ENCODE data around the gene SLC8A2.

SLC8A2 gene

DNA sequence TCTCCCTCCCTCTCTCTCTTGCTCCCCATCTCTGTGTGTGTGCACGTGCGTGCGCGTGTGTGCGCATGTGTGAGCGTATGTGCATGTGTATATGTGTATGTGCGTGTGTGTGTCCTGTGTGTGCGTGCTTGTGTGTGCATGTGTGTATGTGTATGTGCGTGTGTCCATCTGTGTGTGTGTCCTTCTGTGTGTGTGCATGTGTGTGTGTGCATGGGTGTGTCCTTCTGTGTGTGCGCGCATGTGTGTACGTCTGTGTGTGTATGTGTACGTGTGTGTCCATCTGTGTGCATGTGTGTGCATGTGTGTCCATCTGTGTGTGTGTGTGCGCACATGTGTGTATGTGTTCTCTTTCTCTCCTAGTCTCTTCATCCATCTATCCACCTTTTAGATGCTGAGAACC lies 12.2 kb downstream of the SLC8A2 start:
- no peak for DNase-seq (ENCODE audit: low spot score)

DNA sequence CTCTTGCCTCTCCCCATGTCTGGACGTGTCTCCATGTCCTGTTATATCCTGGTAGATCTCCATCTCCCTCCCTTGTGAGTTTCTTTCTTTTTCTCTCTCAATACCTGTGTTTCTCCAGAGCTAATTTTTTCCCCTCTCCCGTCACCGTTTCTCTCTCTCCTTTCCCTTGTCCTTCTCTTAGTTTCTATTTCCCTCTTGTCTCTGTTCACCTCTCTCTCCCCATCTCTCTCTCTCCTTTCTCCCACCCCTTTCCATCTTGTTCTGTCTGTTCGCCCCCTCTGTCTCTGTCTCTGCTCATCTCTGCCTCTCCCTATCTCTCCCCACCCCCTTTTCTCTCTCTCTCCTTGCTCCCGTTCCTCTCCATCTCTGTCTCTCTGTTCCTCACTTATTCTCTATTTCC lies 13.0 kb downstream of the SLC8A2 start:
- DNase-seq (ENCODE audit: low spot score): no peak

DNA sequence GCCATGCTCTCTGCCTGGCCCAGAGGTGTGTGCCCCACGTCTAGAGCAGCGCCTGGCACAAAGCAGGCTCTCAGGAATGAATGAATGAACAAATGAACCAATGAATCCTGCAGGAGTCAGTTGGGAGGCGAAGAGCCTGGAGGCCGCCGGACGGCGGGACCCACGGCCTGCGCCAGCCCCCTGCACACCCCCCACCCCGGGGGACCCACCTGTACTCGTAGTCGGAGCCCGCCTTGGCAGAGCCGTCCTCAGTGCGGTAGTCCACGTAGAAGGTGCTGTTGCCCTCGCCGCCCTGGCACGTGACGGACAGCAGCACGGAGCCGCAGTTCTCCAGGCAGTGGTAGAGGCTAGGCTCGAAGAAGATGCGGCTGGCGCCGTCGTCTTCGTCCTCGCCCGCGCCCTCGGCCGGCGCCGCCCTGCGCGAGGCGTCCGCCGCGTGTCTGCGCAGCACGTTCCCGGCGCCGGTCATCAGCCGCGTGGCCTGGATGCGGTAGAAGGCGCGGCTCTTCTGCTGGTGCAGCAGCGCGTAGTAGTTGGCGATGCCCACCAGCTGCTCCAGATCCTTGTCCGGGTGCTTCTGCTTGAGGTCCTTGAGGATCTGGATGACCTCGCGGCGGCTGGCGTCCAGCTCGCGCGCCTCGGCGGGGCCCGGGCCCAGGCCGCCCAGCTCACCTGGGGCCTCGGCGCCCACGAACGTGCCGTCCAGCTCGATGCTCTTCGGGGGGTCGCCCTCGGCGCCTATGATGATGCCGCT lies 14.8 kb downstream of the SLC8A2 start:
- no peak for DNase-seq (ENCODE audit: low spot score)

- DNase-seq (ENCODE audit: low spot score): no peak
Observed at GRCh38 chr19:47450478-47450877, 21.2 kb downstream of the SLC8A2 start.

GRCh38 chr19:47448360-47448727 lies 23.3 kb downstream of the SLC8A2 start:
- DNase-seq (ENCODE audit: low spot score): no peak

GRCh38 chr19:47447470-47448359 lies 24.0 kb downstream of the SLC8A2 start:
- peak; percentile 95 for DNase-seq (ENCODE audit: low spot score)

DNA sequence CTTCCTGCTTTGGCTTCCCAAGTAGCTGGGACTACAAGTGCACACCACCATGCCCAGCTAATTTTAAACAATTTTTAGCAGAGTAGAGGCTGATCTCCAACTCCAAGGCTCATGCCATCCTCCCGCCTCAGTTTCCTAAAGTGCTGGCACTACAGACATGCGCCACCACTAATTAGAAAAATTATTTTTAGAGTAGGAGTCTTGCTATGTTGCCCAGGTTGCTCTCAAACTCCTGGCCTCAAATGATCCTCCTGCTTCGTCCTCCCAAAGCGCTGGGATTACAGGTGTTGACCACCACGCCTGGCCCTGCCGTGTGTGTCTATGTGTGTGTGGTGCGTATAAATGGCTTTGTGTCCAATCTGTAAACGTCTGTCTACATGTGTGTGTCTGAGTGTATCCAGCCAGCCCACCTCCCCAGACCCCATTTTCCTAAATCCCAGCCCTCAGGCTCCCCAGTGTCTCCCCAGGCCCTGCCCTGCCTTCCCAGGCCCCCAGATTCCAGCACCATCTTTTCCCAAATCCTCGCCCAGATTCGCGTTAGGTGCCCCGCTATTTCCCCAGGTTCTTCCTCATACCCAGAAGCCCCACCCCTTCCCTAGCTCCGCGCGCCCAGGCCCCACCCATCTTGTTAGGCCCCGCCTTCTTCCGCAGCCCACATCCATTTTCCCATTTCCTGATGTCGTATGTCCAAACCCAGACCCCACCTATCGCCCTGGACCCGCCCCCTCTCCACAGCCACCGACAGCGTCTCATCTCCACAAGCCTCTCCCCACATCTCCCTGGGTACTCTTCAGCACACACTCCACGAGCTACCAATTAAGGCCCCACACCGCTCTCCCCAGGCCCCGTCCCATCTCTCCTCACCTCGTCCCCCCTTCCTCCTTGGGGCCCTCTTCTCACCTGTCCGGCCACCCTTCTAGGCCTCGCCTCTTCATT lies 24.9 kb downstream of the SLC8A2 start:
- peak; percentile 84 for DNase-seq (ENCODE audit: low spot score)

DNA sequence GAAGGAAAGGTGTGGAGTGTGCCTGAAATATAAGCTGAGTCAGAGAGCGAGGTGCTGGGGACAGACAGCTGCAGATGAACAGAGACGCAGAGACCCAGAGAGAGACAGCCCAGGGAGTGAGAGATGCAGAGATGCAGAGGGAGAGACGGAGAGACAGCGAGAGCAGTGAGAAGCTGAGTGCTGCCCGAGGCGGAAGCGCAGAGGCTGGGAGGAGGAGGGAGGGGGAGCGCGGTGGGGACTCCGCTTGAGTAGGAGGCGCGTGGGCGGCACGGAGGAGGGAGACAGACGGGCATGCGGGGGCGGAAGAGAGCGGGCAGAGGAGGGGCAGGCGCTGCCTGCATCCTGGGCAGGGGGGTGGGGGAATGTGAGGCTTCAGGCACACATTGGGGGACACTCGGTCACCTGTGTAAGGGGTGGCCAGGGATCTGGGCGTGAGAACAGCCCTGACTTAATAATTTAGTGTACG lies 25.7 kb downstream of the SLC8A2 start:
- DNase-seq (ENCODE audit: low spot score): peak; percentile 68

- DNase-seq (ENCODE audit: low spot score): no peak
Observed at GRCh38 chr19:47445527-47445926, 26.2 kb downstream of the SLC8A2 start.

GRCh38 chr19:47444388-47444821 lies 27.3 kb downstream of the SLC8A2 start:
- DNase-seq (ENCODE audit: low spot score): peak; percentile 82

DNA sequence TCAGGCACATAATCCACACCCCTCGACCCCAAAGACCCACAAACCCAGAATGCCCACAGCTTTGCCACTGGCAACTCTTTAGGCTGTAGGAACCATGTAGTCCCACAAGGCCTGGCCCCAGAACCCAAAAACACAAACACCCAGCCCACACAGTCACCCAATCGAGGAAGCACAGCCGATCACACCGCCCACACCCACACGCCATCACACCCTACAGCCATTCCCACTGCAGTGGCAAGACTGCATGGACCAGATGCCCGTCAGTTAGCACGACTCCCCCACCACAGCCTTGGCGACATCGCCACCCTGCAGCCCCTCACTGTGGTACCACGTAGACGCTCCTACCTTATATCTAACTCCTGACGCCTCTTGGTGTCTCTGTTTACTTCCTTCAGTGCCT lies 28.4 kb downstream of the SLC8A2 start:
- DNase-seq (ENCODE audit: low spot score): no peak

DNA sequence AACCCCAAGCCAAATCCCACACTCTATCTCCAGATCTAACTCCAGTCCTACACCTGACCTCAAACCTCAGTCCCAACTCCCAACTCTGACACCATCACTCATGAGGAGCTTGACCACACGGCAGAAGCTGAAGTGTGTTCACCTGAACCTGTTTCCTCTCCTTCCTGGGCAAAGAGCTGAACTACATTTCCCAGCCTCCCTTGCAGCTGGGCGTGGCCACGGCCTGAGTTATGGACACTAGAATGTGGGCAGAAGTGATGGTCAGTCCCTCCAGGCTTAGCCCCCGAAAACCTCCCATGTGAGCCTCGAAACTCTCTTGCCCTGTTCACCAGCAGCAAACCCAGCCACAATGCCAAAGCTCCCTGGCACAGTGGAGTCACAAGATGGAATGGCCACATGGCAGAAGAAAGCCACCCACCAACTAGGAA lies 32.9 kb downstream of the SLC8A2 start:
- DNase-seq (ENCODE audit: low spot score): no peak

DNA sequence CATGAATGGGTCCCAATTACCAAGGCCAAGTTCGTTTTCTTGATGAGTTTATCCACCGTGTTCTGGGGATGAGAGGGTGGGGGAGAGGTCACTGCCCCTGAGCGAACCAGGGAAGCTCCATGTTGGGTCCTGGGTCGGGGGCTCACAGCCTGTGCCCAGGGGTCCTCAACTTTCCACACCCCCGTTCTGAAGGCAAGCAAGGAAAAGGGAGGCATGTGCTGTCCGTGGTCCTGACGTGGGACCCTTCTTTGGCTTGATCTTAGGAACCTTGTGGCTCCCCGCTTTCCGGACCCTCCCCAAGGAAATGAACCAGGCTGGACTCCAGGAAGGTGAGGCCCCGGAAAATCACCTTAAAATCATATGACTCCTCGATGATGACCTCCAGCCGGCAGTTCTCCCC lies 34.2 kb downstream of the SLC8A2 start:
- DNase-seq (ENCODE audit: low spot score): no peak

- DNase-seq (ENCODE audit: low spot score): peak; percentile 91
Observed at GRCh38 chr19:47436712-47437401, 34.8 kb downstream of the SLC8A2 start.

GRCh38 chr19:47435883-47436417 lies 35.7 kb downstream of the SLC8A2 start:
- DNase-seq (ENCODE audit: low spot score): no peak

DNA sequence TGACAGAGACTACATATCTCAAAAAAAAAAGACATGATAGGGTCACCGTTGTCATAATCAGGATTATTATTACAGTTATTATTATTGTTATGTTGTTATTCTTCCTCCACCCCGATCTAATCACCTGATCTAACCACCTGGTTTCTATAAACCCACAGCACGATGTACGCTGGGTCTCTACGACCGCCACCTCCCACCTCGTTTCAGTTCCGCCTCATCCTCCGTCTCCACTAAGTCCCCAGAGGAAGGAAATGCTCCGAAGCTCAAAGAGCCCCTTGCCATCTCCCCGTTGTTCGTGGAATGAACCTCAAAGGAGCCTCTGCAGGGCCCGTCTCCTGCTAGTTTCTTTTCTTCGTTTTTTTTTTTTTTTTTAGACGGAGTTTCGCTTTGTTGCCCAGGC lies 36.5 kb downstream of the SLC8A2 start:
- DNase-seq (ENCODE audit: low spot score): no peak

DNA sequence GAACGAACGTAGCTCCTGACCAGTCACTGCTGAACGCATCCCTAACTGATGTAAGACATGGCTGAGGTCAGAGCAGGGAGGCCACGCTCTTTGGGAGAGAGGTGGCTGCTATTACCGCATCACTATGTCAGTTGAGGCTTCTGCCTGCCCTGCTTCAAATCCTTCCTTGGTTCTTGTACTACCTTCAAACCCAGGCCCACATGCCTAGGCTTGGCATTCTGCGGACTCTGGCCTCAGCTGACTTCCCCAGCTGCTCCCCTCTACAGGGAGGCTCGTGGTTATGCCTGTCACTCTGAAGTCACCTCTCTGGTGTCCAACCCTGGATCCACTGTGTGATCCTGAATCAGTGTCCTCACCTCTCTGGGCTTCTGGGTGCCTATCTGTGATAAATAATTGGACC lies 37.6 kb downstream of the SLC8A2 start:
- no peak for DNase-seq (ENCODE audit: low spot score)

- no peak for DNase-seq (ENCODE audit: low spot score)
Observed at GRCh38 chr19:47433121-47433520, 38.6 kb downstream of the SLC8A2 start.

DNA sequence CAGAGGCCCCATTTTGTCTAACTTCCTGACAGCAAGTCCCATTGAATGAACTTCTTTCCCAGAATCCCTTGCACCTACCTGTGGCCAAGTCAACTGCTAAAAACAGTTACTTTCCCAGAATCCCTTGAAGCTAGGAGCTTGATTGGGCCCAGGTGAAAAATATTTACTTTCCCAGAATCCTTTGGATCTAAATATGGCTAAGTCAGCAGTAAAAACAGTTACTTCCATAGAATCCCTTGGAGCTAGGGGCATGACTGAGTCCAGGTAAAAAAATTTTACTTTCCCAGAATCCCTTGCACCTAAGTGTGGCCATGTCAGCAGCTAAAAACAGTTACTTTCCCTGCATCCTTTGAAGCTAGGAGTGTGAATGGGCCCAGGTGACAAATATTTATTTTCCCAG lies 39.2 kb downstream of the SLC8A2 start:
- DNase-seq (ENCODE audit: low spot score): no peak

GRCh38 chr19:47432091-47432490 lies 39.6 kb downstream of the SLC8A2 start:
- DNase-seq (ENCODE audit: low spot score): no peak
